SK-N-SH (cell line): ENCODE measurements around the gene DGUOK. TPM values are rescaled to one million over a fixed set of nuclear protein-coding genes. Genes with fewer than 3 reads are reported as not detected.

Experiments used
- CTCF ChIA-PET: fragments of 300-600, 350-600 bp; formaldehyde crosslinking; extraction: SDS; loops from one replicate; lab custom pipeline; 2021; lab: Yijun Ruan, JAX
- POLR2A ChIA-PET: fragments of 350-600 bp; sonication (Branson Sonifier 250); formaldehyde crosslinking; extraction: SDS; loops from one replicate; lab custom pipeline; 2020; ENCODE audit warnings: antibody characterized with exemption, inconsistent platforms; lab: Yijun Ruan, JAX
- DNase-seq: peaks from one replicate; pipeline ENCODE4 v3.0.0; 2012
- H2AFZ ChIP-seq: fragments of 200-600 bp; sonication (generic); 2 replicates; pipeline ENCODE4 v1.8.1; 2016; ENCODE audit warnings: antibody characterized with exemption, mild to moderate bottlenecking, low read depth
- H3F3A ChIP-seq: fragments of 200-600 bp; sonication (generic); replicated peaks from 2 replicates; pipeline ENCODE3; 2016; ENCODE audit warnings: antibody characterized with exemption, mild to moderate bottlenecking; ENCODE audit not compliant: insufficient read depth
- H3K27ac ChIP-seq, 2 experiments: fragments of 200-500 bp in 1 of 2; fragments of 200-600 bp in 1 of 2; sonication (Bioruptor generic) in 1 of 2; sonication (generic), shearing (Covaris generic) in 1 of 2; 2 replicates each; pipeline versions ENCODE4 v1.5.1 to v1.6.1; 2014 to 2016; ENCODE audit warnings: low read depth in 2 of 2, inconsistent platforms in 1 of 2, low read length in 1 of 2, mild to moderate bottlenecking in 1 of 2, mixed read lengths in 1 of 2
- H3K27me3 ChIP-seq: fragments of 200-600 bp; sonication (generic), shearing (Covaris generic); 2 replicates; pipeline ENCODE4 v1.6.1; 2016; ENCODE audit warnings: mixed run types; ENCODE audit not compliant: insufficient read depth
- H3K36me3 ChIP-seq, 2 experiments: fragments of 200-500 bp in 1 of 2; fragments of 200-600 bp in 1 of 2; sonication (Bioruptor generic) in 1 of 2; sonication (generic) in 1 of 2; replicated peaks in 1 of 2; 2 replicates each; pipeline versions ENCODE3 to v1.5.1; 2014 to 2016; ENCODE audit warnings: low read length in 1 of 2, mild to moderate bottlenecking in 1 of 2; ENCODE audit not compliant: insufficient read depth in 2 of 2, control insufficient read depth in 1 of 2
- H3K4me1 ChIP-seq, 2 experiments: fragments of 200-500 bp in 1 of 2; fragments of 200-600 bp in 1 of 2; sonication (Bioruptor generic) in 1 of 2; sonication (generic), shearing (Covaris generic) in 1 of 2; 2 replicates each; pipeline versions ENCODE4 v1.5.1 to v1.6.1; 2014 to 2016; ENCODE audit warnings: low read depth in 1 of 2, low read length in 1 of 2, mixed run types in 1 of 2; ENCODE audit not compliant: insufficient read depth in 2 of 2, control insufficient read depth in 1 of 2
- H3K4me2 ChIP-seq: fragments of 200-600 bp; sonication (generic), shearing (Covaris generic); 2 replicates; pipeline ENCODE4 v1.6.1; 2017; ENCODE audit warnings: mixed run types
- H3K4me3 ChIP-seq, 2 experiments: fragments of 200-500 bp in 1 of 2; fragments of 200-600 bp in 1 of 2; sonication (Bioruptor generic) in 1 of 2; sonication (generic), shearing (Covaris generic) in 1 of 2; 2 replicates each; pipeline versions ENCODE4 v1.5.1 to v1.8.1; 2014 to 2016; ENCODE audit warnings: low read depth in 2 of 2, inconsistent platforms in 1 of 2, low read length in 1 of 2, mild to moderate bottlenecking in 1 of 2, mixed read lengths in 1 of 2, moderate library complexity in 1 of 2
- H3K79me2 ChIP-seq: fragments of 200-600 bp; sonication (generic); 2 replicates; pipeline ENCODE4 v1.8.1; 2017; ENCODE audit warnings: mild to moderate bottlenecking; ENCODE audit not compliant: insufficient read depth
- H3K9ac ChIP-seq: fragments of 200-600 bp; sonication (generic); 2 replicates; pipeline ENCODE4 v1.6.1; 2017; ENCODE audit warnings: mixed run types
- H3K9me2 ChIP-seq: fragments of 200-600 bp; sonication (generic); 2 replicates; pipeline ENCODE4 v1.6.1; 2017; ENCODE audit warnings: mixed run types
- H3K9me3 ChIP-seq: fragments of 200-600 bp; sonication (generic); 2 replicates; pipeline ENCODE4 v1.6.1; 2017; ENCODE audit warnings: mixed run types, mild to moderate bottlenecking, moderate library complexity
- H4K20me1 ChIP-seq: fragments of 200-600 bp; sonication (generic); 2 replicates; pipeline ENCODE4 v1.6.1; 2017; ENCODE audit warnings: mild to moderate bottlenecking, mixed run types; ENCODE audit not compliant: insufficient read depth
- CTCF ChIP-seq: fragments of 200-600 bp; sonication (generic); IDR thresholded peaks from 2 replicates; pipeline ENCODE4 v1.6.1; 2017; ENCODE audit warnings: antibody characterized with exemption, mild to moderate bottlenecking, moderate library complexity
- EP300 ChIP-seq, 2 experiments: IDR thresholded peaks; 2 replicates each; pipeline versions ENCODE4 v1.4.0 to v1.6.1; 2012; ENCODE audit warnings: borderline replicate concordance in 1 of 2, low read depth in 1 of 2, low read length in 1 of 2
- EZH2phosphoT487 ChIP-seq: fragments of 200-600 bp; sonication (generic); IDR thresholded peaks from 2 replicates; pipeline ENCODE4 v1.6.1; 2017; ENCODE audit warnings: low read depth, mixed run types, mild to moderate bottlenecking, antibody characterized with exemption, moderate library complexity, borderline replicate concordance
- FOSL2 ChIP-seq: IDR thresholded peaks from 2 replicates; pipeline ENCODE4 v1.4.0; 2012; ENCODE audit warnings: low read depth, mild to moderate bottlenecking, moderate library complexity, borderline replicate concordance
- FOXM1 ChIP-seq: IDR thresholded peaks from 2 replicates; pipeline ENCODE4 v1.4.0; 2012; ENCODE audit warnings: low read depth, mild to moderate bottlenecking
- JUND ChIP-seq: IDR thresholded peaks from 2 replicates; pipeline ENCODE4 v1.4.0; 2012
- RCOR1 ChIP-seq: fragments of 150-350 bp; IDR thresholded peaks from 2 replicates; pipeline ENCODE4 v1.6.1; 2017; ENCODE audit warnings: antibody characterized with exemption, low read length
- SMC3 ChIP-seq: IDR thresholded peaks from 2 replicates; pipeline ENCODE4 v1.6.1; 2012; ENCODE audit warnings: low read depth, low read length, improper control_type of control experiment
- WGBS: methylation state at CpG from one replicate; pipeline ENCODE4 v1.1.6; 2017; ENCODE audit warnings: low lambda C conversion rate; 5-methylcytosine and 5-hydroxymethylcytosine counted together
- polyA plus RNA-seq, 3 experiments: library from polyadenylated mRNA; depleted of rRNA; stranded (reverse); fragments of >200 nt; gene quantifications; 2 replicates each; pipeline ENCODE4 v1.2.3, GENCODE V29; 2012
- TF ChIP-seq, protein P1 (sequence below): fragments of 150-350 bp; IDR thresholded peaks from 2 replicates; pipeline ENCODE4 v1.6.1; 2016; ENCODE audit warnings: mild to moderate bottlenecking, low read depth, low read length

The DGUOK gene
- polyA plus RNA-seq, 1 of the 3 experiments (the other 2 are of a cell fraction): 122 TPM

DNA sequence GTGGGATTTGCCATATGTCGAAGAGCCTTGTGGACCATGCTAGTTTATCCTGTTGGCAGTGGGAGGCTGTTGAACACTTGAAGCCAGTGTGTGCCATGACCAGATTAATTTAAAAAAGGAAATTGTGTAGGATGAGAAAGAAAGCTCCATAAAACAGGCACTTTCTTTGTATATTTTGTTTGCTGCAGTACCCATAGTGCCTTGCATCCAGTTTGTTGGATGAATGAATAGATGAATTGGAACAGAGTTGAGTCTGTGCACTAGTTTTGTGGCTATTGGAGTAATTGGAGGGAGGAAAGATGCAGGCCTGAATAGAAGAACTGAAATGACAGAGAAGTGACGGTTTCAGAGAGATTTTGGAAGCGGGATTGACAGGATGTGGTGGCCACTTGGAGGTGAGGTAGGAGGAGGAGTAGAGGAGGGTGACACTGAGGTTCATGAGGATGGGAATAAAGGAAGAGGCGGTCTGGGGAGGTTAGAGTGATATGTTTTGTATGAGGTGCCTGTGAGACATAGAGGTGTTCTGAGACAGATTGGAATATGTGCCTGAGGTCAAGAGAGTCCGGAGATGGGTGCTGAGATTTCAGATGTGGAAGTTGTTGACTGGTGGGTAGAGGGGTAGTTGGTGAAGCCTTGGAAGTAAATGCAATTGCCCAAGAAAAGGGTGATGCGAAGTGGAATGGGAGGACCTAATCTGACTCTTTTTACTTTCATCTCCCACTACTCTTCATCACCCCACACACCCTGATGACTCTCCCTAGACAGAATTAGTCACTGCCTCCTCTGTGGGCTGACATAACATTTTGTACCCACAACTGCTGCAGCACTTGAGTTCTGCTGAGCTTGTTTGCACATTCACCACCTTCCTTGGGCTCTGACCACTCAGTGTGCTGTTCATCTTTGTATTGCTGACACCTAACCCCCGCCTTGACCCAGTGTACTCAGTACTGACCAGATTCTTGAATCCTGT, 5.1 kb downstream of the DGUOK start:
- Histone ChIP-seq H3F3A (peaks cover 15% of the 10 kb centered on the region), H3K4me2 (peak overlapping the region; percentile 18; the same call in 1 of the 2 replicates), H3K36me3 (peaks cover 23 to 34% of the 10 kb centered on the region in 2 experiments), H3K4me3 (no peak overlapping the region), H4K20me1 (peaks cover 84% of the 10 kb centered on the region), H3K9ac (no peak overlapping the region), H3K27ac (no peak overlapping the region), H3K9me3 (no peaks in the 10 kb centered on the region), H3K79me2 (peaks cover 97% of the 10 kb centered on the region), H3K27me3 (no peaks in the 10 kb centered on the region), H2AFZ (no peak overlapping the region), H3K9me2 (no peaks in the 10 kb centered on the region), H3K4me1 (peaks cover 23 to 24% of the 10 kb centered on the region in 2 experiments; a peak in 3 of 4 replicates)
- ChIA-PET CTCF (interaction anchor here (0.6 kb wide), 1 partner anchor 409 kb away, joined by 3 read pairs; no protein-coding TSS in a partner anchor), POLR2A (no interaction called here)
- no peak for DNase-seq
- TF ChIP-seq JUND (no peak), EZH2phosphoT487 (no peak), FOSL2 (peak; percentile 15; the same call in 1 of the 2 replicates), RCOR1 (no peak)
- WGBS: 90% methylated on average over 7 of the region's 7 CpGs

DNA sequence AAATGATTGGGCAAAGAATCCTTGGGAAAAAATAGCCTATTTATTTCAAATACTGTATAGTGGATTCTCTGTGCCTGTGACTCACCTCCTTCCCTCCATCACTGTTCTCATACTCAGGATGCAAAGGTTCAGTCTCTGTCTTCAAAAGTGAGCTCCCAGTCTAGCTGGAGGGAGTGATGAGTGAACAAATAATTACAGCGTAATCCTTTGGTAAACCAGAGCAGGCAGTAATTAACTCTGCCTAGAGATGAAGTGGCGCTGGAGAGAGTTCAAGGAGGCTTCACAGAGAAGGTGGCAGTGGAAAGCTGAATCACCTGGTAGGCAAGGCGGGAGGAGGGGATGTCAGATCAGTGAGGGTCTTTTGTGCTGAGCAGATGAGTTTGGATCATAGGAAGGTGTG, 6.5 kb downstream of the DGUOK start:
- H4K20me1 ChIP-seq: peaks cover 98% of the 10 kb centered on the region
- H3K9me2 ChIP-seq: no peaks in the 10 kb centered on the region
- H3K4me3 ChIP-seq: no peak overlapping the region
- H3K9me3 ChIP-seq: no peaks in the 10 kb centered on the region
- peaks cover 29% of the 10 kb centered on the region for H3F3A ChIP-seq
- H3K9ac ChIP-seq: no peak overlapping the region
- no peak for DNase-seq
- no peaks in the 10 kb centered on the region for H3K27me3 ChIP-seq
- TF ChIP-seq EP300 (IDR thresholded peaks at IDR 0.05; ENCODE audit: borderline replicate concordance in 1 of 2, low read depth in 1 of 2, low read length in 1 of 2): no peak
- TF ChIP-seq CTCF: no peak
- TF ChIP-seq, protein P1, sequence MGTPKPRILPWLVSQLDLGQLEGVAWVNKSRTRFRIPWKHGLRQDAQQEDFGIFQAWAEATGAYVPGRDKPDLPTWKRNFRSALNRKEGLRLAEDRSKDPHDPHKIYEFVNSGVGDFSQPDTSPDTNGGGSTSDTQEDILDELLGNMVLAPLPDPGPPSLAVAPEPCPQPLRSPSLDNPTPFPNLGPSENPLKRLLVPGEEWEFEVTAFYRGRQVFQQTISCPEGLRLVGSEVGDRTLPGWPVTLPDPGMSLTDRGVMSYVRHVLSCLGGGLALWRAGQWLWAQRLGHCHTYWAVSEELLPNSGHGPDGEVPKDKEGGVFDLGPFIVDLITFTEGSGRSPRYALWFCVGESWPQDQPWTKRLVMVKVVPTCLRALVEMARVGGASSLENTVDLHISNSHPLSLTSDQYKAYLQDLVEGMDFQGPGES: no peak
- no peak for TF ChIP-seq FOXM1
- no peak for TF ChIP-seq SMC3
- TF ChIP-seq FOSL2: peak; percentile 2; the same call in 1 of the 2 replicates
- ChIA-PET POLR2A (no interaction called here), CTCF (interaction anchor here (0.8 to 1.5 kb wide), 2 partner anchors 54 to 187 kb away, joined by 3 to 4 read pairs; no protein-coding TSS in a partner anchor)
- peaks cover 17 to 39% of the 10 kb centered on the region in 2 experiments for H3K36me3 ChIP-seq
- H3K4me1 ChIP-seq: peaks cover 22 to 34% of the 10 kb centered on the region in 2 experiments
- no peak overlapping the region for H2AFZ ChIP-seq
- H3K79me2 ChIP-seq: peaks cover 97% of the 10 kb centered on the region
- 97% methylated on average over 3 of the region's 3 CpGs for WGBS
- H3K27ac ChIP-seq: no peak overlapping the region
- no peak overlapping the region for H3K4me2 ChIP-seq
